Mucosa of descending colon (tissue), 3 donors: ENCODE data around the gene TMEM63A. TPM values are rescaled to one million over a fixed set of nuclear protein-coding genes. Genes with fewer than 3 reads are reported as not detected.
A peak's percentile ranks its signal among the peaks of the same experiment; 100 is the strongest.

Experiments used
- ATAC-seq: fragments of 200-7000 bp; cut with Tn5 transposase; one replicate; pipeline ENCODE4 v1.9.1; 2020; ENCODE audit warnings: mild to moderate bottlenecking, moderate library complexity
- DNase-seq, 3 donors: peaks; one replicate each; pipeline ENCODE4 v3.0.0-alpha.2; 2020
- H3K36me3 ChIP-seq: fragments of 200-600 bp; one replicate; pipeline ENCODE4 v1.8.0; 2021; ENCODE audit warnings: low read depth, mild to moderate bottlenecking
- H3K4me1 ChIP-seq: fragments of 200-600 bp; one replicate; pipeline ENCODE4 v1.8.0; 2021; ENCODE audit warnings: low read depth, mild to moderate bottlenecking
- H3K4me3 ChIP-seq: fragments of 200-600 bp; one replicate; pipeline ENCODE4 v1.8.0; 2021; ENCODE audit warnings: mild to moderate bottlenecking
- H3K9me3 ChIP-seq: fragments of 200-600 bp; one replicate; pipeline ENCODE4 v1.8.0; 2021; ENCODE audit warnings: mild to moderate bottlenecking
- intact Hi-C, 2 donors: fragments of 100-400 bp; cut with DNase I in 1 of 2; cut with micrococcal nuclease in 1 of 2; formaldehyde crosslinking; loops; one replicate each; pipeline versions ENCODE4 v1.11.0 to v1.11.1; 2022; cut with DNase I, micrococcal nuclease
- total RNA-seq, 3 donors: library from RNA; stranded (reverse); fragmentation: NEBNext Ultra II Directional in 2 of 3; extraction: Animal tissue kit (Norgen Biotek cat#: 25700) in 2 of 3; gene quantifications; one replicate each; pipeline versions ENCODE4 v1.2.1 to v1.2.4, GENCODE V29; 2021 to 2023
- TF ChIP-seq, protein P1 (sequence below): fragments of 200-600 bp; IDR thresholded peaks from one replicate; pipeline ENCODE4 v1.8.0; 2022; ENCODE audit warnings: antibody characterized with exemption, mild to moderate bottlenecking
- donor health status: DM: no; HTN: no; CAD: no; lungs with moderate emphysema.
- donor health status: DM: no; HTN: no; CAD: no.
- donor health status: DM: no; HTN: yes; CAD: no.

Gene TMEM63A
- total RNA-seq, 3 donors from 2014 or later = 115 to 192 (median 147) TPM

DNA sequence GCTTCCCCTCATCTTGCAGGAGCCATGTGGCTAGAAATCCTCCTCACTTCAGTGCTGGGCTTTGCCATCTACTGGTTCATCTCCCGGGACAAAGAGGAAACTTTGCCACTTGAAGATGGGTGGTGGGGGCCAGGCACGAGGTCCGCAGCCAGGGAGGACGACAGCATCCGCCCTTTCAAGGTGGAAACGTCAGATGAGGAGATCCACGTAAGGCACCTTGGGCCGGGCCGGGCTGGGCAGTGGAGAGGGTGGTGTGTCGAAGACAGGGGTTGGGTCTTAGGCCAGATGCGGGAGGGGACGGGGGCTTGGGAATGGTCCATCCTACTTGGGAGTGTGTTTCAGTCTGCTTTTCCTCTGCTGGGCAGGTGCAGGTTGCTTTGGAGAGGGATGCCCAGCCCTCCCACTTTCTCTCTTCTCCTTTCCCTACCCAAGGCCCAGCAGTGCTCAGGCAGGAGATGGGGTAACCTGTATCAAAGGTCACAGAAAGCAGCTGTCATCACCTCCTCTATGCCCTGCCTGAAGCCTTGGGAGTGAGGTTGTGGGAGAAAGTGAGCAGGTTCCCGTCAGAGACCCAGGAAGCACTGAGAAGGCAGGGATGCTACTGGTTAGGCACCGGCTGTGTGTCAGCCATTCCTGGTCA, 53.4 kb downstream of the TMEM63A start:
- TF ChIP-seq, protein P1, sequence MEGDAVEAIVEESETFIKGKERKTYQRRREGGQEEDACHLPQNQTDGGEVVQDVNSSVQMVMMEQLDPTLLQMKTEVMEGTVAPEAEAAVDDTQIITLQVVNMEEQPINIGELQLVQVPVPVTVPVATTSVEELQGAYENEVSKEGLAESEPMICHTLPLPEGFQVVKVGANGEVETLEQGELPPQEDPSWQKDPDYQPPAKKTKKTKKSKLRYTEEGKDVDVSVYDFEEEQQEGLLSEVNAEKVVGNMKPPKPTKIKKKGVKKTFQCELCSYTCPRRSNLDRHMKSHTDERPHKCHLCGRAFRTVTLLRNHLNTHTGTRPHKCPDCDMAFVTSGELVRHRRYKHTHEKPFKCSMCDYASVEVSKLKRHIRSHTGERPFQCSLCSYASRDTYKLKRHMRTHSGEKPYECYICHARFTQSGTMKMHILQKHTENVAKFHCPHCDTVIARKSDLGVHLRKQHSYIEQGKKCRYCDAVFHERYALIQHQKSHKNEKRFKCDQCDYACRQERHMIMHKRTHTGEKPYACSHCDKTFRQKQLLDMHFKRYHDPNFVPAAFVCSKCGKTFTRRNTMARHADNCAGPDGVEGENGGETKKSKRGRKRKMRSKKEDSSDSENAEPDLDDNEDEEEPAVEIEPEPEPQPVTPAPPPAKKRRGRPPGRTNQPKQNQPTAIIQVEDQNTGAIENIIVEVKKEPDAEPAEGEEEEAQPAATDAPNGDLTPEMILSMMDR = no peak
- Histone ChIP-seq H3K36me3 (peaks cover 4% of the 10 kb centered on the region), H3K9me3 (no peaks in the 10 kb centered on the region), H3K4me1 (no peaks in the 10 kb centered on the region), H3K4me3 (no peak overlapping the region)
- intact Hi-C loops = no loop called here
- no peak for ATAC-seq
- DNase-seq = peak in 1 of 3 donors; percentile 46

GRCh38 chr1:225827076-225827475, 55.1 kb downstream of the TMEM63A start:
- H3K9me3 ChIP-seq = no peaks in the 10 kb centered on the region
- TF ChIP-seq, protein P1 = no peak
- H3K4me3 ChIP-seq = no peak overlapping the region
- ATAC-seq = no peak
- no peaks in the 10 kb centered on the region for H3K36me3 ChIP-seq
- DNase-seq = peak in 1 of 3 donors; percentile 12
- intact Hi-C loops = no loop called here
- H3K4me1 ChIP-seq = no peaks in the 10 kb centered on the region

DNA sequence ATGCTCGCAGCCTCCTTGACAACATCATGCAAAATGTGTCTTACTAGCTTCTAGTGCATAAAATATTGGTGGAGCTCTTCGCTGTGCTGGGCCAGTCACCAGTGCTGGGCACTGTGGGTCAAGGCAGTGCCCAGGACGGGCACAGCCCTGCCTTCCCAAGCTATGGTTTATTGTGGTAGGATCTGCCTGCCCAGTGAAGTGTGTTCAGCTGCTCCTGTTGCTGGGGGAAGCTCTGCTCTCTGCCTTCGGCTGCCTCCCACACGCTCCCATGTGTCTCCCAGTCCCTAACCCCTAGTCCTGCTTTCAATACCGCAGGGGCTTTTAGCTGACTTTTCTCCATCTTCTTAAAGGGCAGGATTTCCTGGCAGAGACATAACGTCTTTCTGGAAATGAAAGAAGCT, 56.6 kb downstream of the TMEM63A start:
- DNase-seq = peak in 1 of 3 donors; percentile 34
- Histone ChIP-seq H3K9me3 (no peaks in the 10 kb centered on the region), H3K4me3 (no peak overlapping the region), H3K36me3 (no peaks in the 10 kb centered on the region), H3K4me1 (peaks cover 2% of the 10 kb centered on the region)
- intact Hi-C loops = no loop called here
- peak; percentile 12 for ATAC-seq
- TF ChIP-seq, protein P1 = no peak

GRCh38 chr1:225825078-225825477, 57.1 kb downstream of the TMEM63A start:
- peak in 1 of 3 donors; percentile 20 for DNase-seq

DNA sequence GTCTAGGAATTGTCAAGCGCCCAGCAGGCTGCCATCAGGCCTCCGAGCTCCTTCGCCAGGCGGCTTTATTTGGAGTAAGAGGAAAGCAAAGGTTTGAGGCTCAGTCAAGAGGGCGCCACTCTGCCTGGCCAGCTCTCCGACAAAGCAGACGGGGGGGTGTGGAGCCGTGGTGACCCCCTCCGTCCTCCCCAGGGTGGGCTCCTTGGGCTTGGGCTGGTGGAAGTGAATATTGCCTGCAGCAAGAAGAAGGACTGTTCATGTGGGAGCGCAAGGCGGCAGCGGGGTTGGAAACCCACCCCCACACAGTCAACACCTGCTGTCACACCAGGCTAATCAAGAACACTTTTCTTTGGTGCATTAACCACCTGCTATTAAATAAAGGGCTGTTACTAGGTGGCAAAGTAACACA, 57.6 kb downstream of the TMEM63A start:
- TF ChIP-seq, protein P1 = no peak
- Histone ChIP-seq H3K4me1 (peaks cover 2% of the 10 kb centered on the region), H3K4me3 (no peak overlapping the region), H3K9me3 (no peaks in the 10 kb centered on the region), H3K36me3 (no peaks in the 10 kb centered on the region)
- DNase-seq = no peak
- intact Hi-C loops = no loop called here
- ATAC-seq = no peak

More at GRCh38 chr1:225825078-225825477, 57.1 kb downstream of the TMEM63A start:
- intact Hi-C loops = no loop called here
- no peaks in the 10 kb centered on the region for H3K9me3 ChIP-seq
- ATAC-seq = peak; percentile 20
- H3K4me1 ChIP-seq = peaks cover 2% of the 10 kb centered on the region
- H3K4me3 ChIP-seq = no peak overlapping the region
- H3K36me3 ChIP-seq = no peaks in the 10 kb centered on the region
- TF ChIP-seq, protein P1 = no peak
